GM15510 (cell line): Measurements from ENCODE around the gene HIVEP1.

Source experiments
- POLR2A ChIP-seq: IDR thresholded peaks from 3 replicates; pipeline ENCODE4 v1.6.1; 2011; ENCODE audit warnings: borderline replicate concordance; ENCODE audit not compliant: insufficient read length; ENCODE audit errors: extremely low read depth

HIVEP1 gene

GRCh38 chr6:12047792-12048432 lies 35.8 kb downstream of the HIVEP1 start:
- no peak for TF ChIP-seq POLR2A

GRCh38 chr6:12048609-12049008 lies 36.5 kb downstream of the HIVEP1 start:
- TF ChIP-seq POLR2A, result no peak

GRCh38 chr6:12049165-12049564 lies 37.1 kb downstream of the HIVEP1 start:
- no peak for TF ChIP-seq POLR2A

GRCh38 chr6:12051861-12052368 lies 39.8 kb downstream of the HIVEP1 start:
- no peak for TF ChIP-seq POLR2A

- TF ChIP-seq POLR2A, result no peak
These were observed 46.3 kb downstream of the HIVEP1 start for GRCh38 chr6:12058172-12058961.

GRCh38 chr6:12060780-12061609 lies 48.9 kb downstream of the HIVEP1 start:
- TF ChIP-seq POLR2A, result peak; percentile 16

- no peak for TF ChIP-seq POLR2A
These were observed 50.5 kb downstream of the HIVEP1 start for GRCh38 chr6:12062605-12063004.

- no peak for TF ChIP-seq POLR2A
These were observed 52.0 kb downstream of the HIVEP1 start for GRCh38 chr6:12064131-12064530.

- no peak for TF ChIP-seq POLR2A
These were observed 52.5 kb downstream of the HIVEP1 start for GRCh38 chr6:12064538-12065071.

- no peak for TF ChIP-seq POLR2A
These were observed 53.4 kb downstream of the HIVEP1 start for GRCh38 chr6:12065321-12066140.

GRCh38 chr6:12066297-12066696 lies 54.2 kb downstream of the HIVEP1 start:
- no peak for TF ChIP-seq POLR2A

GRCh38 chr6:12068899-12069557 lies 56.9 kb downstream of the HIVEP1 start:
- TF ChIP-seq POLR2A, result no peak

GRCh38 chr6:12069891-12070529 lies 57.9 kb downstream of the HIVEP1 start:
- TF ChIP-seq POLR2A, result no peak

GRCh38 chr6:12071064-12071615 lies 59.0 kb downstream of the HIVEP1 start:
- no peak for TF ChIP-seq POLR2A
